ENCODE data around the gene CRB1.
"Not testable (repeated sequence)": the region's sequence is repeated elsewhere in the genome, so short reads cannot be mapped to it uniquely, and the experiment has no call there.

The CRB1 gene

DNA sequence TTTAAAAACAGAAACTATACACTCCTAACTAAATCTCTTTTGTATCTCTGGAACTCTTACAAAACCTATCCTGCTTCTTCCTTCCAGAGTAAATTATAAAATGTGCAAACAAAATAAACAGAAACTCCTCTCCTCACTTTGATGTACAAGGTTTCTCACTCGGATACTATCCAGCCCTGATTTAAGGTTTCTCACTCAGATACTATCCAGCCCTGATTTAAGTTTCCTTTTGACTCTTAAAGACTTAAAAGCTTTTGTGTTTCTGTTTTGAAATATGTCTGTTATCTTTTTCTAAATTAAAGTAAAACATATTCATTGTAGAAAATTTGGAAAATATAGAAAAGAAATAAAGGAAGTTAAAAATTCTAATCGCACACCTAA is 132.5 kb downstream of the CRB1 start:
- no peak overlapping the region for H3K4me3 ChIP-seq (ENCODE audit: low read depth, low read length)
- no peak for DNase-seq (ENCODE audit: low read depth)
- TF ChIP-seq, protein P1, sequence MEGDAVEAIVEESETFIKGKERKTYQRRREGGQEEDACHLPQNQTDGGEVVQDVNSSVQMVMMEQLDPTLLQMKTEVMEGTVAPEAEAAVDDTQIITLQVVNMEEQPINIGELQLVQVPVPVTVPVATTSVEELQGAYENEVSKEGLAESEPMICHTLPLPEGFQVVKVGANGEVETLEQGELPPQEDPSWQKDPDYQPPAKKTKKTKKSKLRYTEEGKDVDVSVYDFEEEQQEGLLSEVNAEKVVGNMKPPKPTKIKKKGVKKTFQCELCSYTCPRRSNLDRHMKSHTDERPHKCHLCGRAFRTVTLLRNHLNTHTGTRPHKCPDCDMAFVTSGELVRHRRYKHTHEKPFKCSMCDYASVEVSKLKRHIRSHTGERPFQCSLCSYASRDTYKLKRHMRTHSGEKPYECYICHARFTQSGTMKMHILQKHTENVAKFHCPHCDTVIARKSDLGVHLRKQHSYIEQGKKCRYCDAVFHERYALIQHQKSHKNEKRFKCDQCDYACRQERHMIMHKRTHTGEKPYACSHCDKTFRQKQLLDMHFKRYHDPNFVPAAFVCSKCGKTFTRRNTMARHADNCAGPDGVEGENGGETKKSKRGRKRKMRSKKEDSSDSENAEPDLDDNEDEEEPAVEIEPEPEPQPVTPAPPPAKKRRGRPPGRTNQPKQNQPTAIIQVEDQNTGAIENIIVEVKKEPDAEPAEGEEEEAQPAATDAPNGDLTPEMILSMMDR (conservative IDR thresholded peaks at IDR 0.05; ENCODE audit: low read depth, low read length) = no peak

DNA sequence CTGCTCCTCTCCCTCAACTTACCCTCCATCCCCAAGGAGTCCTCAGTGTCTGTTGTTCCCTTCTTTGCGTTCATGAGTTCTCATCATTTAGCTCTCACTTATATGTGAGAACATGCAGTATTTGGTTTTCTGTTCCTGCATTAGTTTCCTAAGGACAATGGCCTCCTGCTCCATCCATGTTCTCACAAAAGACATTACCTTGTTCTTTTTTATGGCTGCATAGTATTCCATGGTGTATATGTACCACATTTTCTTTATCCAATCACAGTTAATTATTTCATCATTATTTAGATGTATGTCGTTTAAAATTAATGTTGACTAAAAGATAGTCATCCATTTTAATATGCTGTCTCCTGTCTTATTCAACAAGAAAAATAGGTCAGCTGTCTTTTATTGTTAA is 134.1 kb downstream of the CRB1 start:
- DNase-seq (ENCODE audit: low read depth) = no peak
- TF ChIP-seq, protein P1 (conservative IDR thresholded peaks at IDR 0.05; ENCODE audit: low read depth, low read length) = no peak
- no peak overlapping the region for H3K4me3 ChIP-seq (ENCODE audit: low read depth, low read length)

DNA sequence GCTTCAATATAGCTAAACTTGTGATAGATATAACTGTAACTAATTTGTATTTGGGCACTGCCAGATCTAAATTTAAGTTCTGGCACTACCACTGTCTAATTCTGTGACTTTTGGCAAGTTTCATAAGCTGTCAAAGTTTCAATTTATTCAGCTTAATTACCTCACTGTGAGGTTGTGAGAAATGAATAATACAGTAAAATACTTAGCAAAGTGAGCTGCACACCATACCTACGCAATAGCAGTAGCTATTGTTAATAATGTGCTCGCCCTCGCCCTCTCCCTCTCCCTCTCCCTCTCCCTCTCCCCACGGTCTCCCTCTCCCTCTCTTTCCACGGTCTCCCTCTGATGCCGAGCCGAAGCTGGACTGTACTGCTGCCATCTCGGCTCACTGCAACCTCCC is 136.7 kb downstream of the CRB1 start:
- DNase-seq (ENCODE audit: low read depth); H3K4me3 ChIP-seq (ENCODE audit: low read depth, low read length): not testable (repeated sequence)

DNA sequence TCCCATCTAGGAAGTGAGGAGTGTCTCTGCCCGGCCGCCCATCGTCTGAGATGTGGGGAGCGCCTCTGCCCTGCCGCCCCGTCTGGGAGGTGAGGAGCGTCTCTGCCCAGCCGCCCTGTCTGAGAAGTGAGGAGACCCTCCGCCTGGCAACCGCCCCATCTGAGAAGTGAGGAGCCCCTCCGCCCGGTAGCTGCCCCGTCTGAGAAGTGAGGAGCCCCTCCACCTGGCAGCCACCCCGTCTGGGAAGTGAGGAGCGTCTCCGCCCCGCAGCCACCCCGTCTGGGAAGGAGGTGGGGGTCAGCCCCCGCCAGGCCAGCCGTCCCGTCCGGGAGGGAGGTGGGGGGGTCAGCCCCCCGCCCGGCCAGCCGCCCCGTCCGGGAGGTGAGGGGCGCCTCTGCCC is 137.6 kb downstream of the CRB1 start:
- not testable (repeated sequence) for DNase-seq (ENCODE audit: low read depth); H3K4me3 ChIP-seq (ENCODE audit: low read depth, low read length)

DNA sequence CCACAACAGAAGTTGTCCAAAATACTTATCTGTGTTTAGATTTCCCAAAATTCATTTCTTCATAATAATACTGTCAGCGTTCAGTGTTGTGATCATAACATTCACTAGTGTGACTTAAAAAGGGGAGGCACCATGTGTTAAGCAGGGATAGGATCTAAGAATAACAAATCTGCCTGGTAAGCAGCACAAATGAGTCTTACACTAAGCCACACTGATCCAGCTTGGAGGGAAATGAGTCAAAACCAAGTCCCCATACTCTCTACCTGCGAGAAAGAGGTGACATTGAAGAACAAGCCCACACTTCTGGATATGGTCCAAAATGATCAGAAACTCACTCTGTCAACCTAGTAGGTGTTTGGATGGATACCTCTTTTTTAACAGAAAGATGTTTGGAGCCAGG is 145.5 kb downstream of the CRB1 start:
- no peak overlapping the region for H3K4me3 ChIP-seq (ENCODE audit: low read depth, low read length)

DNA sequence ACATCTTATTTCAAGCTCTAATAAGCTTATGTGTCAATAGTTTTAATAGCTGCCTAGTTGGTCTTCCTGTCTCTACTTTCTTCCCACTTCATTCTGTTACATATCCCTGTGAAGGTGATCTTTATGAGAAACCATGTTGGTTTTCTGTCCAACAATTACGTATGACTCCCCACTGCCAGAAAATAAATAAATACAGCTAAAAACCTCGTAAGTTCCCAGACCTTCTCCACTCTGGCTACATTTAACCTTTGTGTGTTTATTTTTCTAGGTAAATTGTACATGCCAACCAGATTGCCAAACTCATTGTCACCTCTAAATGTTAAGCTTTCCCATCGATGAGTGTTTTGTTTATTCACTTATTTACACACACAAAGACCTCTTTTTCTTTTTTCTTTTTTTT is 147.2 kb downstream of the CRB1 start:
- DNase-seq (ENCODE audit: low read depth) = no peak
- TF ChIP-seq, protein P1 (conservative IDR thresholded peaks at IDR 0.05; ENCODE audit: low read depth, low read length) = no peak

More for the DNA sequence above, 145.5 kb downstream of the CRB1 start:
- DNase-seq (ENCODE audit: low read depth) = no peak
- TF ChIP-seq, protein P1 (conservative IDR thresholded peaks at IDR 0.05; ENCODE audit: low read depth, low read length) = no peak

DNA sequence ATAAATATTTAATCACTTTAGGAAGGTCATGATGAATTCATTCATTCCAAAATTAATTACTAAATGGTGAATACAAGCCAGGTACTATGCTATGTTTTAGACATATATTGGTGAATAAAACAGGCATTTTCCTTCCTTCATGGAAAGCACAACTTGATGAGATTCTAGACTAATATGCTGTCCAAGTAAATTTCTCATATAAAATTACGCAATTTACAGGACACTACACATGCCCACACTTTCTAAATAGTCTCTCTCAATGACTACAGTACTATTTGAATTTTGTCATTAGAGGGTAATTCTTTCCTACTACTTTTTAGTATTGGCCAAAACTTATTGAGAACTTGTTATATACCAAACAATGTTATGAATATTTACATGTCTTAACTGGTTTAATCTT is 150.6 kb downstream of the CRB1 start:
- no peak for DNase-seq (ENCODE audit: low read depth)
- H3K4me3 ChIP-seq (ENCODE audit: low read depth, low read length) = no peak overlapping the region
- TF ChIP-seq, protein P1 (conservative IDR thresholded peaks at IDR 0.05; ENCODE audit: low read depth, low read length) = no peak

More for the DNA sequence above, 147.2 kb downstream of the CRB1 start:
- no peak overlapping the region for H3K4me3 ChIP-seq (ENCODE audit: low read depth, low read length)

DNA sequence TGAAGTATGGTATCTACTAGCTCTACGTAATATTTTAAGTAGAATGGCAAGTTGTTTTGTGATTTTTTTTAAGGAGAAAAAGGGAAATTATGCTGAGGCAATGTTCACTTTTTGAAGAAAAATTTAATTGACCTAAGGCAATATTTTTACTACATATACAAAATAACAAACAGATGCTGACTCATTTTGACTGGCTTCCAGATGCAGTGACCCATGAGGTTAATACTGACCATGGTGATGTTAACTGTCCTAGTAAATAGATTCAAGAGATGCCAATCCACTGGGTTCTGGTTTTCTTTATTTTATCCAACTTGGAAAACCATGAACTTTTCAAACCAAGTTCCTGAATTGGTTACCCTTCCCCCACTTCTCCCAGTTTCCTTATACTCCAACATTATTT is 154.9 kb downstream of the CRB1 start:
- TF ChIP-seq, protein P1 (conservative IDR thresholded peaks at IDR 0.05; ENCODE audit: low read depth, low read length) = no peak
- DNase-seq (ENCODE audit: low read depth) = peak; percentile 65
- H3K4me3 ChIP-seq (ENCODE audit: low read depth, low read length) = no peak overlapping the region

Data from choroid plexus epithelial cell (primary cell).